HL-60 (cell line): ENCODE results near the gene SMG9.
A peak's percentile ranks its signal among the peaks of the same experiment; 100 is the strongest.

Source experiments
- DNase-seq, 2 experiments: peaks; one replicate each; pipeline ENCODE4 v3.0.0-alpha.2; 2010 to 2020; ENCODE audit warnings: low read depth in 1 of 2, low spot score in 1 of 2
- H3K27ac ChIP-seq: fragments of 250-450 bp; sonication (Bioruptor Pico); replicated peaks from 2 replicates; pipeline ENCODE4 v1.5.1; 2020; ENCODE audit warnings: mild to moderate bottlenecking, moderate library complexity
- H3K27me3 ChIP-seq: fragments of 250-450 bp; sonication (Bioruptor Pico); 2 replicates; pipeline ENCODE4 v1.5.1; 2021; ENCODE audit warnings: mild to moderate bottlenecking, moderate library complexity; ENCODE audit not compliant: insufficient read depth, poor library complexity, severe bottlenecking
- H3K4me3 ChIP-seq: replicated peaks from 2 replicates; pipeline ENCODE4 v1.5.1; 2011; ENCODE audit warnings: mild to moderate bottlenecking, control low read depth, low read length; ENCODE audit not compliant: insufficient read depth
- GABPA ChIP-seq: IDR thresholded peaks from 2 replicates; pipeline ENCODE4 v1.6.1; 2012; ENCODE audit warnings: low read depth
- POLR2AphosphoS5 ChIP-seq: IDR thresholded peaks from 2 replicates; pipeline ENCODE4 v1.6.1; 2012; ENCODE audit warnings: low read depth
- SPI1 ChIP-seq: IDR thresholded peaks from 2 replicates; pipeline ENCODE4 v1.6.1; 2012; ENCODE audit warnings: low read depth, mild to moderate bottlenecking, borderline replicate concordance
- TF ChIP-seq, protein P1 (sequence below): IDR thresholded peaks from 2 replicates; pipeline ENCODE4 v1.6.1; 2012; ENCODE audit warnings: low read depth; ENCODE audit not compliant: insufficient replicate concordance
- TF ChIP-seq, protein P2 (sequence below): IDR thresholded peaks from one replicate; pipeline ENCODE4 v1.5.1; 2011; ENCODE audit warnings: low read length, control low read depth, inconsistent platforms; ENCODE audit not compliant: insufficient read depth

Gene SMG9

GRCh38 chr19:43762814-43763213 is 8.1 kb upstream of the SMG9 start:
- Histone ChIP-seq H3K27me3 (no peaks in the 10 kb centered on the region), H3K27ac (no peak overlapping the region), H3K4me3 (no peak overlapping the region)
- no peak for DNase-seq
- TF ChIP-seq GABPA (no peak), POLR2AphosphoS5 (no peak)

DNA sequence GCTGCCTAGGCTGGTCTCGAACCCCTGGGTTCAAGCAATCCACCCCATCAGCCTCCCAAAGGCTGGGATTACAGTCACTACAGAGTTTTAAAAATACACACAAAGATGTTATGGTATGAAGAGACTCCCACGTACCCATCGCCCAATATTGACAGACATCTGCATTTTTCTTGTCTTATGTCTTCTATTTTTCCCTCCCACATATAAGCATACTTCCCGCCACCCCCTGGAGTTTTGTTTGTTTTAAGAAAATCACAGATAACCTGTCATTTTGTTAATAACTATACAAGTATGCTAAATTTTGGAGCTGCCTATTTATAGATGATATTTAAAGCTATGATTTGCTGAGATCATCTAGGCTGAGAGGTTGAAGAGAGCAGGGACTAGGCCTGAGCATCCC is 6.2 kb upstream of the SMG9 start:
- TF ChIP-seq, protein P1, sequence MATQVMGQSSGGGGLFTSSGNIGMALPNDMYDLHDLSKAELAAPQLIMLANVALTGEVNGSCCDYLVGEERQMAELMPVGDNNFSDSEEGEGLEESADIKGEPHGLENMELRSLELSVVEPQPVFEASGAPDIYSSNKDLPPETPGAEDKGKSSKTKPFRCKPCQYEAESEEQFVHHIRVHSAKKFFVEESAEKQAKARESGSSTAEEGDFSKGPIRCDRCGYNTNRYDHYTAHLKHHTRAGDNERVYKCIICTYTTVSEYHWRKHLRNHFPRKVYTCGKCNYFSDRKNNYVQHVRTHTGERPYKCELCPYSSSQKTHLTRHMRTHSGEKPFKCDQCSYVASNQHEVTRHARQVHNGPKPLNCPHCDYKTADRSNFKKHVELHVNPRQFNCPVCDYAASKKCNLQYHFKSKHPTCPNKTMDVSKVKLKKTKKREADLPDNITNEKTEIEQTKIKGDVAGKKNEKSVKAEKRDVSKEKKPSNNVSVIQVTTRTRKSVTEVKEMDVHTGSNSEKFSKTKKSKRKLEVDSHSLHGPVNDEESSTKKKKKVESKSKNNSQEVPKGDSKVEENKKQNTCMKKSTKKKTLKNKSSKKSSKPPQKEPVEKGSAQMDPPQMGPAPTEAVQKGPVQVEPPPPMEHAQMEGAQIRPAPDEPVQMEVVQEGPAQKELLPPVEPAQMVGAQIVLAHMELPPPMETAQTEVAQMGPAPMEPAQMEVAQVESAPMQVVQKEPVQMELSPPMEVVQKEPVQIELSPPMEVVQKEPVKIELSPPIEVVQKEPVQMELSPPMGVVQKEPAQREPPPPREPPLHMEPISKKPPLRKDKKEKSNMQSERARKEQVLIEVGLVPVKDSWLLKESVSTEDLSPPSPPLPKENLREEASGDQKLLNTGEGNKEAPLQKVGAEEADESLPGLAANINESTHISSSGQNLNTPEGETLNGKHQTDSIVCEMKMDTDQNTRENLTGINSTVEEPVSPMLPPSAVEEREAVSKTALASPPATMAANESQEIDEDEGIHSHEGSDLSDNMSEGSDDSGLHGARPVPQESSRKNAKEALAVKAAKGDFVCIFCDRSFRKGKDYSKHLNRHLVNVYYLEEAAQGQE, result no peak
- TF ChIP-seq SPI1 (no peak), POLR2AphosphoS5 (no peak), GABPA (no peak)
- TF ChIP-seq, protein P2, sequence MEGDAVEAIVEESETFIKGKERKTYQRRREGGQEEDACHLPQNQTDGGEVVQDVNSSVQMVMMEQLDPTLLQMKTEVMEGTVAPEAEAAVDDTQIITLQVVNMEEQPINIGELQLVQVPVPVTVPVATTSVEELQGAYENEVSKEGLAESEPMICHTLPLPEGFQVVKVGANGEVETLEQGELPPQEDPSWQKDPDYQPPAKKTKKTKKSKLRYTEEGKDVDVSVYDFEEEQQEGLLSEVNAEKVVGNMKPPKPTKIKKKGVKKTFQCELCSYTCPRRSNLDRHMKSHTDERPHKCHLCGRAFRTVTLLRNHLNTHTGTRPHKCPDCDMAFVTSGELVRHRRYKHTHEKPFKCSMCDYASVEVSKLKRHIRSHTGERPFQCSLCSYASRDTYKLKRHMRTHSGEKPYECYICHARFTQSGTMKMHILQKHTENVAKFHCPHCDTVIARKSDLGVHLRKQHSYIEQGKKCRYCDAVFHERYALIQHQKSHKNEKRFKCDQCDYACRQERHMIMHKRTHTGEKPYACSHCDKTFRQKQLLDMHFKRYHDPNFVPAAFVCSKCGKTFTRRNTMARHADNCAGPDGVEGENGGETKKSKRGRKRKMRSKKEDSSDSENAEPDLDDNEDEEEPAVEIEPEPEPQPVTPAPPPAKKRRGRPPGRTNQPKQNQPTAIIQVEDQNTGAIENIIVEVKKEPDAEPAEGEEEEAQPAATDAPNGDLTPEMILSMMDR, result no peak
- no peak for DNase-seq
- Histone ChIP-seq H3K4me3 (no peak overlapping the region), H3K27ac (no peak overlapping the region), H3K27me3 (no peaks in the 10 kb centered on the region)

GRCh38 chr19:43759515-43759914 is 4.8 kb upstream of the SMG9 start:
- DNase-seq, result no peak
- Histone ChIP-seq H3K27me3 (no peaks in the 10 kb centered on the region), H3K27ac (no peak overlapping the region), H3K4me3 (no peak overlapping the region)
- TF ChIP-seq POLR2AphosphoS5 (no peak), SPI1 (no peak)
- TF ChIP-seq, protein P2, result no peak

DNA sequence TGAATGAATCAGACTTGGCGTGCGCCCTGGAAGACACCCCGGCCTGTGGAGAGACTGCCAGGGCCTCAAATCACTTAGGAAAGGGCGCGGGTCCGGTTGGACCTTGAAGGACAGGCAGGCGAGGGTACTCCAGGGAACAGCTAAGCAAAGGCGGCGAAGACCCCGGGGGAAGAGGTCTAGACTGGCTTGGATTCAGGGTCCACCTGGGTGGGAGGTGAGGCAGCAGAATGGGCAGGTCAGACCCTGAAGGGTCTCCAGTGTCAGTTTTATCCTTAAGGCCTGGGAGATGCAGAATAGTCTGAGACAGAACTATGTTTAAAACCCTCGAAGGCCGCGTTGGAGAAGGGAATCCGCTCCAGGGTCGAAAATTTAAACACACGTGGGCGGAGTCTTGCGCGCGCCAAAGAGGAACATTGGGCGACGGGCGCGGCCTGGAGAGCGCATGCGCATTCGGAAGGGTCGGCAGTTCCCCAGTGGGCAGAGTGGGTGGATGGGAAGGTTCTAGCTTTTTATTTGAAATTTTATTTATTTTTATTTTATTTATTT is 567 bp upstream of the SMG9 start:
- peak; percentile 78 to 88 for DNase-seq
- TF ChIP-seq GABPA, result no peak
- peak; percentile 18; the same call in 1 of the 2 replicates for TF ChIP-seq SPI1

DNA sequence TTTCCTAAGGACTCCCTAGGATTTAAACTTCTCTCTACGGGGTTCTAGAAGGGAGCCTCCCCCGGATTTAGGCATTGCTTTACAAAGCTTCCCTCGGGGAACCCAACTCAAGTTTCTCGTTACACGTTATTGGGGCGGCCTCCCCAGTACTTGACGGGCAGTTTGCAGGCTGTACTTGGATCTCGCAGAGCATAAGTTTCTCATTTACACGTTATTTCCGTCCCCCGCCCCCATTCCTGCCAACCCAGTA is 584 bp downstream of the SMG9 start:
- Histone ChIP-seq H3K27me3 (no peaks in the 10 kb centered on the region), H3K27ac (peak overlapping the region; percentile 99), H3K4me3 (peak overlapping the region; percentile 82)
- DNase-seq, result no peak
- TF ChIP-seq POLR2AphosphoS5, result no peak
- no peak for TF ChIP-seq SPI1
- TF ChIP-seq GABPA, result no peak
- TF ChIP-seq, protein P2, result no peak
- TF ChIP-seq, protein P1, result no peak

More for the DNA sequence above, 567 bp upstream of the SMG9 start:
- Histone ChIP-seq H3K27ac (peak overlapping the region; percentile 99), H3K4me3 (peak overlapping the region; percentile 82), H3K27me3 (no peaks in the 10 kb centered on the region)
